Sigmoid colon (tissue), 7 donors: Measurements from ENCODE around the gene LRFN4. TPM values are rescaled to one million over a fixed set of nuclear protein-coding genes. Genes with fewer than 3 reads are reported as not detected.
A peak's percentile ranks its signal among the peaks of the same experiment; 100 is the strongest.

Source experiments
- DNase-seq: peaks from one replicate; pipeline ENCODE4 v3.0.0-alpha.2; 2019
- H3K27ac ChIP-seq, 4 donors: fragments of 200-600 bp; sonication (generic); one replicate each; pipeline ENCODE4 v1.5.1; 2016 to 2019; ENCODE audit warnings: mild to moderate bottlenecking in 1 of 4
- H3K27me3 ChIP-seq, 3 donors: fragments of 200-600 bp; sonication (generic); one replicate each; pipeline ENCODE4 v1.5.1; 2019; ENCODE audit warnings: mild to moderate bottlenecking in 1 of 3
- H3K36me3 ChIP-seq, 4 donors: fragments of 200-600 bp; sonication (generic); one replicate each; pipeline ENCODE4 v1.5.1; 2016 to 2019
- H3K4me1 ChIP-seq, 4 donors: fragments of 200-600 bp; sonication (generic); one replicate each; pipeline ENCODE4 v1.5.1; 2017 to 2019
- H3K4me3 ChIP-seq, 4 donors: fragments of 200-600 bp; sonication (generic); one replicate each; pipeline ENCODE4 v1.5.1; 2017 to 2019; ENCODE audit warnings: mild to moderate bottlenecking in 2 of 4, moderate library complexity in 1 of 4
- H3K9me3 ChIP-seq, 4 donors: fragments of 200-600 bp in 3 of 4; sonication (generic) in 3 of 4; one replicate each; pipeline versions ENCODE4 v1.5.1 to v1.6.1; 2013 to 2019
- CTCF ChIP-seq, 4 experiments: fragments of 450-650 bp in 3 of 4; fragments of 200-600 bp in 1 of 4; IDR thresholded peaks; one replicate each; pipeline ENCODE4 v1.5.1; 2016 to 2019; ENCODE audit warnings: antibody characterized with exemption in 4 of 4, mild to moderate bottlenecking in 3 of 4, moderate library complexity in 2 of 4
- EP300 ChIP-seq, 4 donors: sonication (generic); formaldehyde crosslinking; IDR thresholded peaks; one replicate each; pipeline ENCODE4 v1.6.1; 2017; ENCODE audit warnings: antibody characterized with exemption in 4 of 4
- POLR2A ChIP-seq, 2 donors: fragments of 450-650 bp; IDR thresholded peaks; one replicate each; pipeline ENCODE4 v1.6.1; 2016; ENCODE audit warnings: antibody characterized with exemption in 2 of 2, mild to moderate bottlenecking in 2 of 2, moderate library complexity in 2 of 2
- POLR2AphosphoS5 ChIP-seq, 4 donors: sonication (generic); formaldehyde crosslinking; IDR thresholded peaks; one replicate each; pipeline ENCODE4 v1.6.1; 2017; ENCODE audit warnings: antibody characterized with exemption in 4 of 4
- WGBS, 2 donors: extraction: QIAGEN DNeasy Blood & Tissue Kit; methylation state at CpG; one replicate each; pipeline ENCODE4 v1.1.7; 2013; 5-methylcytosine and 5-hydroxymethylcytosine counted together
- intact Hi-C: fragments of 100-400 bp; cut with DNase I; formaldehyde crosslinking; loops from one replicate; pipeline ENCODE4 v1.15.1; 2023
- polyA plus RNA-seq, 3 donors: library from polyadenylated mRNA; stranded (reverse); fragments of 200-250 nt; gene quantifications; one replicate each; pipeline ENCODE4 v1.2.3, GENCODE V29; 2013
- total RNA-seq, 4 donors: library from RNA; depleted of rRNA; stranded (reverse); fragments of >200 nt; gene quantifications; one replicate each; pipeline ENCODE4 v1.1.0, GENCODE V29; 2016
- donor health status: healthy with polysubstance abuse.
- donor health status: Bipolar disorder and iron deficiency.
- donor health status: healthy.

Gene LRFN4
- total RNA-seq (1 to 10 TPM; 4.2 to 6.8 (median 4.4) TPM), polyA plus RNA-seq (10 to 100 TPM in 1 of 3 donors, 1 to 10 TPM in 2; 4.2 to 32.2 (median 8.3) TPM)

- no peaks in the 10 kb centered on the region for H3K9me3 ChIP-seq
- H3K4me3 ChIP-seq: peak within 1 kb of the TSS; percentile 45 to 75 (median 56)
- peak; percentile 71 for DNase-seq
- WGBS, 2 donors: 0% methylated on average over 103 of the region's 103 CpGs
- peaks cover 0 to 15% (median 10%) of the 10 kb centered on the region in 4 donors for H3K4me1 ChIP-seq
- H3K27ac ChIP-seq: peak within 1 kb of the TSS; percentile 85 to 90 (median 86)
- intact Hi-C loops: loop anchor here (2.0 kb wide), 1 partner anchor 26 kb away; no protein-coding TSS in a partner anchor
- H3K36me3 ChIP-seq: no peaks in the 10 kb centered on the region
- H3K27me3 ChIP-seq: no peaks in the 10 kb centered on the region
- TF ChIP-seq POLR2A (IDR thresholded peaks at IDR 0.05) (no peak), EP300 (IDR thresholded peaks at IDR 0.05) (no peak), CTCF (IDR thresholded peaks at IDR 0.05) (no peak), POLR2AphosphoS5 (IDR thresholded peaks at IDR 0.05) (no peak)
These were observed at the start of gene LRFN4 for GRCh38 chr11:66856496-66857233. Gene LRFN4 (plus strand): TSS chr11:66857064. CDS start chr11:66857745, 681 bp downstream.

GRCh38 chr11:66809592-66809991, 47.3 kb upstream of the LRFN4 start:
- intact Hi-C loops: no loop called here
- Histone ChIP-seq H3K4me3 (no peak overlapping the region), H3K4me1 (no peaks in the 10 kb centered on the region), H3K27ac (no peak overlapping the region), H3K9me3 (no peaks in the 10 kb centered on the region), H3K36me3 (peaks cover 0 to 3% (median 0%) of the 10 kb centered on the region in 4 donors), H3K27me3 (no peaks in the 10 kb centered on the region)
- DNase-seq: no peak
- WGBS, 2 donors: 96 to 97% methylated on average over 3 of the region's 3 CpGs
- TF ChIP-seq EP300 (IDR thresholded peaks at IDR 0.05) (no peak), POLR2AphosphoS5 (IDR thresholded peaks at IDR 0.05) (no peak), POLR2A (IDR thresholded peaks at IDR 0.05) (no peak), CTCF (IDR thresholded peaks at IDR 0.05) (no peak)

GRCh38 chr11:66810576-66811185, 46.2 kb upstream of the LRFN4 start:
- no peaks in the 10 kb centered on the region for H3K4me1 ChIP-seq
- no peaks in the 10 kb centered on the region for H3K9me3 ChIP-seq
- 93% methylated on average over 1 of the region's 1 CpG for WGBS, 2 donors
- H3K27ac ChIP-seq: no peak overlapping the region
- H3K4me3 ChIP-seq: no peak overlapping the region
- intact Hi-C loops: no loop called here
- H3K27me3 ChIP-seq: no peaks in the 10 kb centered on the region
- TF ChIP-seq POLR2AphosphoS5 (IDR thresholded peaks at IDR 0.05) (no peak), CTCF (IDR thresholded peaks at IDR 0.05) (no peak), EP300 (IDR thresholded peaks at IDR 0.05) (no peak), POLR2A (IDR thresholded peaks at IDR 0.05) (no peak)
- no peak for DNase-seq
- H3K36me3 ChIP-seq: peaks cover 0 to 4% (median 0%) of the 10 kb centered on the region in 4 donors

- Histone ChIP-seq H3K27me3 (no peaks in the 10 kb centered on the region), H3K27ac (no peak overlapping the region), H3K4me3 (no peak overlapping the region), H3K36me3 (peaks cover 0 to 4% (median 0%) of the 10 kb centered on the region in 4 donors), H3K9me3 (no peaks in the 10 kb centered on the region), H3K4me1 (no peaks in the 10 kb centered on the region)
- intact Hi-C loops: no loop called here
- TF ChIP-seq EP300 (IDR thresholded peaks at IDR 0.05): no peak
- no peak for TF ChIP-seq CTCF (IDR thresholded peaks at IDR 0.05)
- TF ChIP-seq POLR2AphosphoS5 (IDR thresholded peaks at IDR 0.05): no peak
- TF ChIP-seq POLR2A (IDR thresholded peaks at IDR 0.05): no peak
- no peak for DNase-seq
- WGBS, 2 donors: 94 to 96% methylated on average over 5 of the region's 5 CpGs
These were observed 42.2 kb upstream of the LRFN4 start for GRCh38 chr11:66814678-66815077.
